Stimulated activated CD8-positive, alpha-beta memory T cell treated with anti-CD3 and anti-CD28 coated beads, Interleukin-4, amount 100 ng/mL, for 1 hour (primary cell): Measurements from ENCODE around the gene PRICKLE4.
"Not testable (repeated sequence)": the region's sequence is repeated elsewhere in the genome, so short reads cannot be mapped to it uniquely, and the experiment has no call there.

Experiments
- DNase-seq, 2 donors: peaks; one replicate each; pipeline ENCODE4 v3.0.0-alpha.2; 2020; ENCODE audit warnings: low read depth in 2 of 2, low spot score in 1 of 2

PRICKLE4 gene

DNA sequence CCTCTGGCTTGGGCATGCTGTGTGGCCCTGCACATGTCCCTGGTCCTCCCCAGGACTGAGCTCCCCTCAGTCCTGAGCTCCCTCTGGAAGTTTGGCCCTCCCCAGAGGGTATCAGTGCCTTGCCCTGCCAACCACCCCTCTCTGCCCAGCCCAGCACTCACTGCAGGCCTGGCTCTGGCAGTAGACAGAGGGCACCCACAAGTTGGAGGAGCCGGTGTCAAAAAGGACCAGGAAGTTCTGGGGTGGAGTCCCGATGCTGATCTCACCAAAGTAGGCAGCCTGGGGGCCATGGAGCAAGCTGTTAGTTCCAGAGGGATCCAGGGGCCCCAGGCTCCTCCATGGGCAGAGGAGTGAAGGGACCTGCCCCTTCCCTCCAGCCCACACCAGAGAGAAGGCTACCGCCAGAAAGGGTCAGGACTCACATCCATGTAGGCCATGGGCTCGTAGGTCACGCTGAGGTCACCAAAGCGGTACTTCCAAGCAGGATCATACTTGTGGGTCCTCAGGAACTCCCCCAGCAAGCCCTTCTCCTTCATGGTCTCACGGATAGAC, 36.3 kb upstream of the PRICKLE4 start:
- DNase-seq = no peak

DNA sequence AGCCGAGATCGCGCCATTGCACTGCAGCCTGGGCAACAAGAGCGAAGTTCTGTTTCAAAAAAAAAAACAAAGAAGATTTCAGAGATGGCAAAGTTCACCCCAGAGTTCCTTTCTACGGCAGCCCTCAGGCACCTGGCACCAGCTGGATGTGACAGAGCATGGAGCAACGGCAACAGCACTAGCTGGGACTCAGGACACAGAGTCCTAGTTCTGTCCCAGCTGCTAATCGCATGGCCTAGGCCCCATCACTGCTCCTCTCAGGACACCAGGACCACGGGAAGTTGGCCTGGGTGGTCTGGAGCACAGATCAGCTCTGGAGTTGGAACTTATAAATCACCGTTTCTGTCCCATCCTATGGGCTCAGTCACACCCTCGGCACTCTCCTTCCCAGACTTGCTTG, 34.5 kb upstream of the PRICKLE4 start:
- DNase-seq = no peak

DNA sequence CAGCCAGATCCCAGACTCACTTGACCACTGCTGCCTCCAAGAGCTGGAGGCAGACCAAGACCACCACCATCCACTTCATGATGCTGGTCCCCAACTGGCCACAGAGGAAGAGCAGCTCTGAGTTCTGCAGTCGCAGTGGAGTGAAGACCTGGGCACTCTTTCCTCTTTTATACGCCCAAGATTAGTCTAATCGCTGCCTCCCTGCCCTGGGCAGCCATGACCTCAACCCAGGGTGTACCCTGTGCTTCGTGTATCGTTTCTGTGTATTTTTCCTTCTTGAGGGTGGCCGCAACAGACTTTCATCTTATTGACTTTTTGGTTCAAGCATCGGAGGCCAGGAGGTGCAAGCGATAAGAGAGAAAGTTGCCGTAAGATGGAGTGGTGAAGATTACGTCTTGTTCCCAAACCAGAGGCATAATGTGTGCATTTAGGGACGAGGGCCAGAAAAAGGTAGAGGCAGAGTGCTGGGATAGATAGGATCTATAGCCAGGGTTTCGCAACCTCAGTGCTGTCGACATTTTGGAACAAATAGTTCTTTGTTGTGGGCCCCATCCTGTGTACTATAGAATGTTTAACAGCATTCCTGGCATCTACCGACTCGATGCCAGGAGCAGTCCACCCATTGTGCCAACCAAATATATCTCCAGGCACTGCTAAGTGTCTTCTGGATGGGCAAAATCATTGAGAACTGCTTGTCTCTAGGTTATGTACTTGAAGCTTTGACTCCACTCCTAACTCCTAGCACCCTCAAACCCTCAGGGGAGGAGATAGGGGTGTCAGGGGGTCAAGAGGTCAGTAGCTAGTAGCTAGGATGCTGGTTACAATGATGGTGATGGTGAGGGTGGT, 33.1 kb upstream of the PRICKLE4 start, which contains the start of gene PGC:
Gene PGC, minus strand, starts transcription at position 142 of the 846 bp plus-strand sequence. Its CDS starts 63 bp downstream, at position 79.
- DNase-seq = no peak

DNA sequence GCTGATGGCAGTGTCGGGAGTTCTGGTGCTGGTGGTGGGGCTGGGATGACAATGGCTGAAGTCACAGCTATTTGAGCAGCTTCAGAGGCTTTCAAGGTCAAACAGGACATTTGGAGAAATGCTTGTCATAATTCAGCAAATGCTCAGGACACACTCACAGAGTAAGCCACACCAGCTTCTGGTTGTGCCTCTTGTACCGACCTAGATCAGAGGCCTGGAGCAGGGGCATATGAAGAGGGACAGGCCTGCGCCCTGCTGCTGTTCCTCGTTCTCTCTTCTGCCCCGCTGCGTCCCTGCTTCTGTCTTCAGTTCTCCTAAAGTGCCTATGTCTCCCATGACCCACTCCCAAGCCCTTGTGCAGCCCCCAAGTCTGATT, 32.5 kb upstream of the PRICKLE4 start:
- DNase-seq = no peak

DNA sequence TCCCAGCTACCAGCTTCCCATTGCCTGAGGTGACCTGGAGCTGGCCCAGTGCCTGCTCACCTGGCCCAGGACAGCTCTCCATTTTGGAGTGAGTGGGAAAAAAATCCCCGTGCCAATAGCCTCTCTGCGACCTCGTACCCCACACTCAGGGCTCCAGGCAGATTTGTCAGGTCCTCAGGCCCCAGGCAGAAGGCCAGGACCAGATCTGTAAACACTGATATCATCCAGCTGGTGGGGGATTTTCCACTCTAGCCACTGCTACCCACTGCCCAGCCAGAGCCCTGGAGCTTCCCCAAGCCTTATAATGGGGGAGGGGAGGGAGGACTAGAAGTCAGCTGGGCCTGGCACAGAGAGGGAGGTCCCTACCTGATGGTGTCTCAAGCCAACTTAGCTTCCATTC, 32.0 kb upstream of the PRICKLE4 start:
- DNase-seq = no peak

DNA sequence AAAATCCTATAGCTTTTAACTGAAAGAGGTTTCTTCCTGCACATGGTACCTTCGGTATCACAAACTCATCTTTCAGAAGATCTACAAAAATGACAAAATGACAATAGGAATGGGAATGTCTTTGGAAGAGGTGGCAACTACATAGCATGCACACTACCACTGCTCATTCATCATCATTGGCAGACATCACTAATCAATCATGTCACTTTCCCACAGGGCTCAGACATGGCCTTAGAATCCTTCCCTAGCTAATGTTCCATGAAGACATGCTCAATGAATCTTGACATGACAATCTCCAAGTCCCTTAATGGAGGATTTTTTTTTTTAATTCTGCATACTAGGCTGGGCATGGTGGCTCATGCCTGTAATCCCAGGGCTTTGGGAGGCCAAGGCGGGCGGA, 30.2 kb upstream of the PRICKLE4 start:
- DNase-seq = no peak

DNA sequence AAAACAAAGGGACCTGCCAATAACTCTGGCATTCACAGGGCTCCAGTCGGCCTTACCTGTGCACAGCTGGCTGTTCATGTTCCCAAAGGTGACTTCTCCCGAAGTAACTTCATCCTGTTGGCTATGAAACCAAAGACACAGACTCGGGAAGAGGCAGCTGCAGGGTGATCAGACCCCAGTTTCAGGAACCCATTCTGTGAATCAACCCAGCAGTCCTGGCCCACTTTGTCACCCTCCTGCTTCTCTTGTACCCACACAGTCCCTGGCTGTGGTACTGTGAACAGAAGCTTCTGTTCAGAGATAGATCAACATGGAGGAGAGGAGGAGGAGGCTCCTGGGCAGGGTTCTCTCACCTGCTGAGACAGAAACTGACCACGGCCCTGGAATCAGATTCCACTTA, 24.7 kb upstream of the PRICKLE4 start:
- DNase-seq = no peak

DNA sequence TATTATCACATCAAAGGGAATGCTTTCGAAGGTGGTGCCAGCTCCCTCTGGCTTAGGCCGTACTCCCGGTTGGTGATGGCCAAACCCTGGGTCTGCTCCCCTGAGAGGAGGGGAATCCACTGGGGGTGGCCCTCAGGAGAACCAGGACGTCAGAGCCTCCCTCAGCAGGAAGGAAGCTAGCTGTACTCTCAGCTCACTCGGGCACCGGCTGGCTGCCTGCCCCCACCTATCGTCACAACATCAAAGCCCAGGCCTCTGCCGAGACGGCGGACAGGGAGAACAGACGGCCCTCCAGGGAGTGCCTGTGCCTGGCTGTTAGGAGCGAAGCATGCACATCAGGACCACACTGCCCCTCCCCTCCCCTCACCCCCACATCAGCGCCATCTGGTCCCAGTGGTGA, 24.2 kb upstream of the PRICKLE4 start:
- no peak for DNase-seq

DNA sequence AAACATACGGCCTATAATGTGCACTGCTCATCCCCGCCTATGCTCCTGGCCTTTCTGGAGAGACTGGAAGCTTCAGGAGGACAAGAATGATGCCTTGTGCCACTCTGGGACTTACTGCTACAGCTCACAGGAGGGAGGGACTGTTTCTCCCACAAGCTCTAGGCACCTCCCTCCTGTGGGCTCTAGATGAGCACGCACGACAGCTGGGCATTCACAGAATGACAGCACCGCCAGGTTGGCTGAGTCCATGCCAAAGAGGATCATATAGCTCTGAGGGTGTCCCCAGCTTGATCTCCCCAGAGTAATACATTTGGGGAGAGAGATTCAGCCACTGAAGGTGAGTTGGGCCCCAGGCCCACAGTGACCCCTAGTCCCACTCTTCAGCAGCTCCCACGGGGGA, 23.3 kb upstream of the PRICKLE4 start:
- DNase-seq = no peak

DNA sequence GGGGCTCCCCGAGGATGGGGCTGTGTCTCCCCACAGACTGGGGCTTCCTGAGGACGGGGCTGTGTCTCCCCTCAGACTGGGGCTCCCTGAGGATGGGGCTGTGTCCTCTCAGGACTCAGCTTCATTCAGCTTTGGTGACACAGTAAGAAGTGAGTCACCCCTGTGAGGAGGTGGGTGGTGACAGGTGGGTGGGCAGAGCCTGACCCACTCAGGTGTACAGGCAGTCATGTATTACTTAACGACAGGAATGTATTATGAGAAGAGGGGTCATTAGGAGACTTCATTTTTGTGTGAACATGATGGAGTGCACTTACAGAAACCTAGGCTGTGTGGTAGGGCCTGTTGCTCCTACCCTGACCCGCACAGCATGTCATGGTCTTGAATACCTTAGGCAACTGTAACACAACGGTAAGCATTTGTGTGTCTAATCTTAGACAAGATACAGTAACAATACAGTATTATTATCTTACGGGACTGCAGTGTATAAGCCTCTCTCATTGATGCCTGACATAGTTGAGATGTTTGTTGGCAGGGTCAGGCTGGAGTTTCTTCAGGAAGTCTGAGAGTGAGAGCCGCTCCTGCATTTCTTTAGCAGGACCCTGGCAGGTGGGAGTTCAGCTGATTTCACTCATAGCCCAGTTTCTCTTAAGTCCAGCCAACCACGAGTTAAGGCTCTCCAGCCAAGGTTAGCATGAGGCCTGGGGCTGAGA, 22.5 kb upstream of the PRICKLE4 start:
- no peak for DNase-seq

DNA sequence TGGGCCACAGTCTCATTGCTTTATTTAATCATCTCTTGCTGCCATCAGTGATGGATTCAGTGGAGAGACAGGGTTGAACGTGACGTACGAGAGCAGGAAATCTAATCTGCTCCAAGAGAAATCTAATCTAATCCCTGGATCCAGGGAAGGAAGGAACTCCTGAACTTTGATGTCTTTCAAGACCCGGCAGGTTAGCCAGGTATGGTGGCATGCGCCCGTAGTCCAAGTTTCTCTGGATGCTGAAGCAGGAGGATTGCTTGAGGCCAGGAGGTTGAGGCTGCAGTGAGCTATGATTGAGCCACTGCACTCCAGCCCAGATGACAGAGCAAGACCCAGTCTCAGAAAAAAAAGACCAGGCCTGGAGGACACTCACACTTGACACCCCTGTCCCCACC, 21.9 kb upstream of the PRICKLE4 start:
- no peak for DNase-seq

DNA sequence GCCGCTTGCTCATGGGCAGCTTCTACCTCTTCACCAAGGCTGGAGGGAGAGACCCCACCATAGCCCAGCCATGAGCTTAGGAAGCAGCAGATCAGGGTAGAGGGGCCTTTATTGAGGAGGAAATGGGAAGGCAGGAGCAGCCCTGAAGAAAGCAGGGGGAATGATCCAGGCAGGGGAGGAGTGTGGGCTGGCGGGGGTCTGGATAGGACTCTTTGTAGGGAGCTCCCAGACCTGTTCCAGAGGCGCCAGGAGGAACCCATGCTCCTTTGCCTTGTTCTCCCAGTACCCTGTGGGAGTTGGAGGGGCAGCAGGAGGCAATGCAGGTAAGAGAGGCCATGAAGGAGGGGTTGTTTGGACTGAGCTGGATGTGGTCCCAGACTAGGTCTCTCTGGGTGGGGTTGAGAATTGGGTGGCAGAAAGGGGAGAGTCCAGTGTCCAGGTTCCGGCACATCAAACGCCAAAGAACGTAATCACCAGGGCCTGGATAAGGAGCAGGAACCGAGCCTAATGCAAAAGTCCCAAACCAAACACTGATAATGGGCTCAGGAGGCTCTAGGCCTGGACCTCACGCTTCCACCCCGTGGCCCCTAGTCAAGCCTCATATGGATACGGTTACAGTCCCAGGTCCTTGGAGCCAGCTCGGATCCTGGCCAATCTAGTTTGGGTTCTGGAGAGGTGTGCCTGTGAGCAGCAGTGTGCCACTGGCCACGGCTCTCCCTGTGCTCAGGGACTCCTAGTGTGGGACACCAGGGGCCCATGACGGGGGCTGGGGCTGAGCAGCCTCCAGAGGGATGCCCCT, 21.3 kb upstream of the PRICKLE4 start:
- no peak for DNase-seq

DNA sequence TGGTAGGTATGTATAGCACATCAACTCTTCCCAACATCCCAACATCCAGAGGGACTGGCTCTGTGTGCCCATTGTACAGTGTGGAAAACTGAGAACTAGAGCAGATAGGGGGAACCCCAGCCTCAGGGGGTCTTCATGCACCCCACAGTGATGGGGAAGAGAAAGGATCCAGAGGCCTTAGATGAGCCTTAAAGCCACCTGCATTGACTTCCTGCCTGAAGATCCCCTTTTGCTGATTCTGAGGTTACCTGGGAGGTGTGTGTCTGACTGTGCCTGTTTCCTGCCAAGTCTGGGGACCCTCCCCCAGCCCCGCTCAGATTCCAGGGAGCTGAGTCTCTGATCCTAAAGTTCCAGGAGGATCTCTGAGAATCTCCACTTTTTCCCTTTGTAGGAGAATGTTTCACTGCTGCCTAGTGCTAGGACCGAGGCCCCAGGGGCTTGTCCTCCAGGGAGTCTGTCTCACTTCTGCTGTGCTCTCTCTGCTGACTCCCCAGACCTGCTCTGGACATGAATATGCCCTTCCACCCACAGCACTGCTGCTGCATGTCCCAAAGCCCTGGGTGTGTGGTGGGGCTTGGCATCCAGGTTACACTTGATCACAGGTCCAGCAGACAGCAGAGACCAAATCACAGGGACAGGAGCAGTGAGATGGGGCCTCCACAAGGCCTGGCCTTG, 20.5 kb upstream of the PRICKLE4 start:
- DNase-seq = no peak

DNA sequence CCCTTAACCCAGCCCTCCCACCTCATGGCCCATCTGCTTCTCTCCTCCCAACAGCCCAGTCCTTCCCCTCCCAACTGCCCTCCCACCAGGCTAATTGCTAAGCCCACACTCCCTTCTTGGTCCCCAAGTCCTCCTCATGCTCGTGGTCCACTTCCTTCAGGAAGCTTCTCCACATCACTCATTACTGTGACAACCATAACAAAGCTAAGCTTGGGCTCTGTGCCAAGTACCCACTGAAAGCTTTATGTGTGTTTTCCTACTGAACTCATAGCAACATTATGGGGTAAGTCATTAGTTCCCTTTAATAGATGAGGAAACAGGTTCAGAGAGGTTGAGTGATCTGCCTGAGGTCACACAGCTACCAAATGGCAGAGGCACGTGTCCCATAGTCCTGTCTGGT, 17.1 kb upstream of the PRICKLE4 start:
- no peak for DNase-seq

DNA sequence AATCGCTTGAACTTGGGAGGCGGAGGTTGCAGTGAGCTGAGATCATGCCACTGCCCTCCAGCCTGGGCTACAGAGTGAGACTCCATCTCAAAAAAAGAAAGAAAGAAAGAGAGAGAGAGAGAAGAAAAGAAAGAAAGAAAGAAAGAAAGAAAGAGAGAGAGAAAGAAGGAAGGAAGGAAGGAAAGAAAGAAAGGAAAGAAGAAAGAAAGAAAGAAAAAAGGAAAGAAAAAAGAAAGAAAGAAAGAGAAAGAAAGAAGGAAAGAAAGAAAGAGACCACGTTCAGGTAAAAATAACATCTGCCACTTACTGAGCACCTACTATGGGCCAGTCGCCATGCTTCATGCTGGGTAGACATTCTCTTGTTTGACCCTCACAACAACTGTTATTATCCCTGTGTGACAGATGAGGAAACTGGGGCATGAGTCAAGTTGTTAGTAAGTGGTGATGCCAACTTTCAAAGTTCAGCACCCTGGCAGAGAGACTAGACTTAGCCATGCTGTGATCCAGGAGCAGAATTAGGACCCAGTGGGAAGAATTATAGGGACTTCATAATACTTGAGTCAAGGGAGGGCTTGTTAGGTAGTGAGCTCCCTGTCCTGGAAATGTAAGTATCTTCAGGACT, 14.4 kb upstream of the PRICKLE4 start:
- not testable (repeated sequence) for DNase-seq

DNA sequence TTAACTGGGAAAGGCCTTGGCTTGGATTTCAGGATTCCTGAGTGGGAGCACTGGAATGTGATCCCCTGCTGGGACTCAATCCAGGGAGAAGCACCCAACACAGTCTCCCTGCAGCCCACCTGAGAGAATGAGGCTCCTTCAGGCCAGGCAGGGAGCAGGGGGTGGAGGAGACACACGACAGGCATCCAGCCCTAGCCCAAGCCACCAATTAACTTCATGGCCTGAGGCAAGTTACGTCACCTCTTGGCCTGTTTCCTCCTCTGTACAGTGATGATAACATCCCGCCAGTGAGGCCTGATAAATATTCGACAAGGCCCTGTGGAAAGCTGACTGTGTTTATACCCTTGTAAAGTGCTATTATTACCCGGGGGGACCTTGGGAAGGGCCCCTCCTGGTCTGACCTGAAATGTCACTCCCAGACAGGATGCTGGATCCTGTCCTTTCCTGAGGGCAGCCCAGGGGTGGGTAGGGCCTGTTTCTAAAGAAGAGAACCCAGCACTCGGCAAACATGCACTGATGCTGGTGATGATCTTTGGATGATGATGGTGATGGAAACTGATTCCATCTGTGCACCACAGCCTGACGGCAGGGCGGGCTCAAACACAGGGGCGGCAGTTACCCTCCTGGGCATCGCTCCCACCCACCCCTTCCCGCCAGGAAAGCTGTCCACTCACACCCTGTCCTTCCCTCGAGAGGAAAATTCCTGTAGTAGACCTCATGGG, 13.3 kb upstream of the PRICKLE4 start:
- DNase-seq = no peak

DNA sequence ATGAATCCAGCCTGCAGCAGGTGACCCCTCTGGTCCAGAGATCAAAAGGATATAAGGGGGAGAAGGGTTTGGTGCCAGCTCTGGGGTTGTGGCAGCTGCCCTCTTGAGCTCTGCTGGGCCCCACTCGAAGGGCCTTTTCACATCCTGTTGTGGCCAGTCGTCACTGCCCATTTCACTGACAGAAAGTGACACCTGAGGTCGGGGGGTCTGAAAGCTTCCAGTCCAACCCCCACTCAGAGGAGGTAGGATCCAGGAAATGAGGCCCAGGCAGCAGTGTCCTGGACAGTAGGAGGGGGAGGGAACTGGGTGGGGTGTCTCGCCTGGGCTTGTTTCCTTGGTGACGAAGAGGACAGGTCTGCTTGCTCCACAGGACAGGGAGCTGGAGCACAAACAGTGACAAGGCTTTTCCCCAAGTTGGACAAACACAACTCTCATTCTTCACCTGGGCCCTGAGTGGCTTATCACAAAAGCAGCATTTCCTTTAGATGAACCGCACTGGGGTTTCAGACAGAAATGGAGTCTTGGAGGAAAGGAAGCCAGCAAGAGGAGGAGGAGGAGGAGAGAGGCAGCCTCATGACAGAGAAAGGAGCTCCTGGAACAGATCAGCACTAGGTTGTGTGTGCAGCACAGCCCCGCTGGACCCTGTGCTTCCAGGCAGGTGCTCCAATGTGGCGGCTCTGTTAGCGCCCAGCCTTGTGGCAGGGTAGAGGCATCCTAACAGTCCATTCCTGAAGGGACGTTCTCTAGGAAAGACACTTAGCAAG, 11.9 kb upstream of the PRICKLE4 start:
- DNase-seq = no peak

DNA sequence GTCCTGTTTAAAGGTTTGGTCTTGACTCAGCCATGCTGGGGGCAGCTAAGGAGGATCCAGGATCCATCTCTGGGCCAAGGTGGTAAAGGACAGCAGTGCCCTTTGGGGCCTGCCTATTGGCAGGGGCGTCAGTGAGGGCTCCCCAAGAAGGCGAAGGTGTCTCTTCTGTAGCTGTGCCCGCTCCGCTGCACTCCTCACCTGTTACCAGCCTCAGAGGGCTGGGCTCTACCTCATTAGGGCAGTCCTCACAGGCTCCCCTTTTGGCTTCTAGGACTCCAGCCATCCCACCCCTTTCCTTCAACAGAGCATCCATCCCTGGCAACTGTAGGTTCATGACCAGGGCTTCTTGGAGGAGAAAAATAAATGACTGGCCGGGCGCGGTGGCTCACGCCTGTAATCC, 11.2 kb upstream of the PRICKLE4 start:
- no peak for DNase-seq
